ENCODE results near the gene IL27RA. TPM values are rescaled to one million over a fixed set of nuclear protein-coding genes. Genes with fewer than 3 reads are reported as not detected.

Gene IL27RA
- 8.5 to 11.7 TPM (median 10.9 TPM) in 5 replicates for total RNA-seq (2022; extraction: Qiagen RNA extraction)

DNA sequence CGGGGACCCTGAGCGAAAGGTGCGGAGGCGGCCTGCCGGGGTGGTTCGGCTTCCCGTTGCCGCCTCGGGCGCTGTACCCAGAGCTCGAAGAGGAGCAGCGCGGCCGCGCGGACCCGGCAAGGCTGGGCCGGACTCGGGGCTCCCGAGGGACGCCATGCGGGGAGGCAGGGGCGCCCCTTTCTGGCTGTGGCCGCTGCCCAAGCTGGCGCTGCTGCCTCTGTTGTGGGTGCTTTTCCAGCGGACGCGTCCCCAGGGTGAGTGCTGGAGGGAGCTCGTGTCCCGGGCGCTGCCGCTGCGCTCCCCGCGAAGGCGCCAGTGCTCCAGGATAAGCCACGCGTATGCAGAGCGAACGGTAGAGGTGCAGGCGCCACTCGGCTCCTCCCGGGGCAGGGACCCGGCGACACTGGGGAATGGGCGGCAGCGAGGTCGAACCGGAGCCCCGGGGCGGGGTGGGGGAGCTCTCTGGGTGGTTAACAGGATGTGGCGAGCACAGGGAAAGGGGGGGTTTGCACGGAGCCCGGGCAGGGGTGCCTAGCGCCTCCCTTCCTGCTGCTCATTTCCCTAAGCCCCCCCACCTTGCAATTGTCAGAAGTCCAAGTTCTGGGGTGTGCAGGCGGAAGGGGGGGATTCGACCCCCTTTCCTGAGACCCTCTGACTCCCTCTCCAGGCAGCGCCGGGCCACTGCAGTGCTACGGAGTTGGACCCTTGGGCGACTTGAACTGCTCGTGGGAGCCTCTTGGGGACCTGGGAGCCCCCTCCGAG, at the start of gene IL27RA:
IL27RA (plus strand) TSS at position 44 of the 762 bp plus-strand sequence; CDS start at position 155, 111 bp downstream.

GRCh38 chr19:14006085-14006765, 25.3 kb upstream of the IL27RA start, which contains the start of gene RFX1:
Gene RFX1, minus strand, starts transcription at chr19:14006320. Its CDS starts 12,477 bp downstream, at chr19:13993843.

DNA sequence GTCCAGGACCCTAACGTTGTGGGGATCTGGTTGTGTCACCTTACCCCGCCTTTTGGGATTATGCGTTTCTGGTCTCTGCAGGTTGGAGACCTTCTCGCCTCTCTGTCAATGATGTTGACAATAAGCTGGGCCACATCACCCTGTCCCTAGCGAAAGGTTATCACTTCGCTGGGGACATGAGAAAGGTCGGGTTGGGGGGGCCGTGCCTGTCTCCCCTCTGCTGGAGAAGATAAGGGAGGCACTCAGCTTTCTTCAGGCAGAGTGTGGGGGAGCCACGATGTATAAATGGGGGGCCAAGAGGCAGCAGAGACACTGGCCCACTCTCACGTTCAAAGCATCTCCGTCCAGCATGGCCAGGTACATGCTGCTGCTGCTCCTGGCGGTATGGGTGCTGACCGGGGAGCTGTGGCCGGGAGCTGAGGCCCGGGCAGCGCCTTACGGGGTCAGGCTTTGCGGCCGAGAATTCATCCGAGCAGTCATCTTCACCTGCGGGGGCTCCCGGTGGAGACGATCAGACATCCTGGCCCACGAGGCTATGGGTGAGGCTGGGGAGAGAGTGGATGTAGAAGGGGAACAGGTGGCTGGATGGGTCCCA, 3.6 kb upstream of the IL27RA start, which contains the start of gene RLN3:
RLN3 (plus strand) TSS at position 293 of the 595 bp plus-strand sequence; CDS start at position 350, 57 bp downstream.

GRCh38 chr19:14061751-14062557, 30.4 kb downstream of the IL27RA start, which contains the start of gene PALM3:
Gene PALM3, minus strand, starts transcription at chr19:14062076. Its CDS starts 96 bp downstream, at chr19:14061980.

DNA sequence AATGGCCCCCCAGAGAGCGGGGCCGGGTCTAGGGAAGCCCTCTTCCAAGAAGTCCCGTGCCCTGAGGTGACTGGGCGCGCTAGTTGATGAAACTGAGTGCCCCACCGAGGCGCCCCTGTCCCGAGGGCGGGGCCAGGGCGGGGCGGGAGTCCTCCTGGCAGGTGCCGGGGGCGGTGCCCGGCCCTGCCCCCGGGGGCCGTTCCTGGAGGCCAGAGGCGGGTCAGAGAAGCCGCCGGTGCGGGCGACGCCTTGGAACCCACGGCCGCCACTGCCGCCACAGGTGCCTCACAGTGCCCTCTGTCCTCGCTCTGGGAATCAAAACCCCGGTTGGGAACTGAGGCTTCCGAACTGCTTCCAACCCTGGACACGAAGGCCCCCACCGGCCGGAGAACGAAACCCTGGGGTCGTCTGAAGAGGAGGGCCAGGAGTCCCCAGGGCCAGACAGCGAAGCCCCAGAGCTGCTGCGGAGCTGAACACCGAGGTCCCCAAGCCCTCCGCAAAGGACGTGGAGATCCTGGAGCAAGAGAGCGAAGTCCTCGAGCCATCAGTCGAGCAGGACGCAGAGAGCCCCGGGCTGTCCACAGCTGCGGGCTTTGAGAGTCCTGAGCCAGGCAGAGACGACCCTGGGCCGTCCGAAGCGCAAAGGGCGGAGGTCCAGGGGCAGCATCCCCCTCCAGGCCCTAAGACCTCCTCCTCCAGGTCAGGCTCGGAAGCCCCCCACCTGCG, 41.1 kb downstream of the IL27RA start, which contains the start of gene MISP3:
MISP3 (plus strand) TSS at position 252 of the 726 bp plus-strand sequence. CDS start 524 bp downstream, outside the sequence.

GRCh38 chr19:14085309-14085995, 53.9 kb downstream of the IL27RA start, which contains the start of gene C19orf67:
Gene C19orf67, minus strand, starts transcription at chr19:14085783. Its CDS starts 156 bp downstream, at chr19:14085627.

DNA sequence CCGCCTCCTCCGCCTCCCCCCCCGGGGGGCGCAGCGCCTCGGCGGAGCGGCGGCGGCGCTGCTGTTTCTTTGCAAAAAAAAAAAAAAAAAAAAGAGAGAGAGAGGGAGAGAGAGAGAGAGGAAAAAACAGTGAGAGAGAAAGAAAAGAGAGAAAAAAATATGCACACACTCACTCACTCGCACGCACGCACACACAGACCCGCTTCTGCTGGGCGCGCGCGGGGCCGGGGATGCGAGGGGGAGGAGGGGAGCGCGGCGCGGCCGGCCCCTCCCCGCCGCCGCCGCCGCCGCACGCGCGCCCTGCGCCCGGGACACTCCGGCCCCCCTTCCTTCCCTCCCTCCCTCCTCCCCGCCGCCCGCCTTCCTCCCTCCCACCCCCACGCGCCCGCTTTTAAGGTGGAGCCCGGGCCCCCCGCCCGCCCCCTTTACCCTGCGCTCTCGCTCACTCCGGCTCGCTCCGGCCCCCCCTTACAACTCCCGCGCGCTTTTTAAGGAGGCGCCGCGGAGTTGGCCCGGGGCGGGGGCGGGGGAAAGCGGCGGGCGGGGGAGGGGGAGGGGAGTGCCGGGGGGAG, 59.0 kb downstream of the IL27RA start, which contains the start of gene SAMD1:
SAMD1 (minus strand) TSS at position 243 of the 572 bp plus-strand sequence.

Other genes with a start within 250 kb of the IL27RA start
- 6.0 to 9.5 TPM (median 8.0 TPM) in 5 replicates for gene ZSWIM4, start 236.3 kb upstream of the IL27RA start, total RNA-seq (2022; extraction: Qiagen RNA extraction)
- 1.4 to 4.1 TPM (median 3.2 TPM) in 5 replicates for gene NANOS3, start 154.6 kb upstream of the IL27RA start, total RNA-seq (2022; extraction: Qiagen RNA extraction)
- gene BRME1, start 125.6 kb upstream of the IL27RA start, total RNA-seq (2022; extraction: Qiagen RNA extraction), result 0.36 to 1.3 TPM (median 0.60 TPM) in 5 replicates
- 8.6 to 11.6 TPM (median 10.3 TPM) in 5 replicates for gene CC2D1A, start 125.6 kb upstream of the IL27RA start, total RNA-seq (2022; extraction: Qiagen RNA extraction)
- gene PODNL1, start 93.3 kb upstream of the IL27RA start, total RNA-seq (2022; extraction: Qiagen RNA extraction), result 0.88 to 1.8 TPM (median 1.1 TPM) in 5 replicates
- 13.2 to 23.3 TPM (median 22.1 TPM) in 5 replicates for gene DCAF15, start 79.3 kb upstream of the IL27RA start, total RNA-seq (2022; extraction: Qiagen RNA extraction)
- 3.7 to 6.3 TPM (median 5.7 TPM) in 5 replicates for gene RFX1, start 25.4 kb upstream of the IL27RA start, total RNA-seq (2022; extraction: Qiagen RNA extraction)
- gene RLN3, start 3.6 kb upstream of the IL27RA start, total RNA-seq (2022; extraction: Qiagen RNA extraction), result not detected in 5 replicates
- 1.6 to 2.6 TPM (median 2.2 TPM) in 5 replicates for gene PALM3, start 30.3 kb downstream of the IL27RA start, total RNA-seq (2022; extraction: Qiagen RNA extraction)
- gene MISP3, start 41.0 kb downstream of the IL27RA start, total RNA-seq (2022; extraction: Qiagen RNA extraction), result 1.8 to 5.3 TPM (median 4.0 TPM) in 5 replicates
- gene C19orf67, start 54.0 kb downstream of the IL27RA start, total RNA-seq (2022; extraction: Qiagen RNA extraction), result not detected in 5 replicates
- gene SAMD1, start 59.0 kb downstream of the IL27RA start, total RNA-seq (2022; extraction: Qiagen RNA extraction), result 38.1 to 46.8 TPM (median 44.2 TPM) in 5 replicates
- gene PRKACA, start 86.0 kb downstream of the IL27RA start, total RNA-seq (2022; extraction: Qiagen RNA extraction), result 30.6 to 37.8 TPM (median 34.4 TPM) in 5 replicates
- gene ASF1B, start 104.8 kb downstream of the IL27RA start, total RNA-seq (2022; extraction: Qiagen RNA extraction), result 32.5 to 34.1 TPM (median 32.8 TPM) in 5 replicates
- 2.1 to 3.7 TPM (median 3.4 TPM) in 5 replicates for gene ADGRL1, start 174.4 kb downstream of the IL27RA start, total RNA-seq (2022; extraction: Qiagen RNA extraction)

Measured in A549 treated with CORT108297 at 1 μM for 4 hours (cell line).